DLD1 (cell line): ENCODE measurements around the gene KLHL1.

Experiments
- in situ Hi-C: cut with HindIII; loops from 2 replicates; pipeline ENCODE4 v1.10.0; 2017; ENCODE audit warnings: low sequenced_read_pairs

KLHL1 gene

DNA sequence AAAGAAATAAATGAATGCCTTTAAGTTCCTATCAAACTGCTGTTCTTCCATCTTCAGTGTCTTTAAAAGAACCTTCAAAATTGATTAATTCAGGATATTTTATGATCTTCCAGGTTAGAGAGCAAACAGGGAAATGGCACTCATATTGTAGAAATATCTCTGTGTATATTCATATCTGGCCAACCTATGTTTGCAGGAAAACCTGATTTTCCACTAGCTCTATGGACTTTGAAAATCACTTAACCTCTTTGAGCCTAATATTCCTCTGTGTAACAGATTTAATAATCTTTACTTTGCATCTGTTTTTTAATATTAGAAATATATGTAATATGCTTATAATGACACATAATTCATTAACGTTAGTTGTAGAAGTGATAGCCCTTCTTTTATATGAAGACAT lies 228.3 kb downstream of the KLHL1 start:
- in situ Hi-C loops, result no loop called here

DNA sequence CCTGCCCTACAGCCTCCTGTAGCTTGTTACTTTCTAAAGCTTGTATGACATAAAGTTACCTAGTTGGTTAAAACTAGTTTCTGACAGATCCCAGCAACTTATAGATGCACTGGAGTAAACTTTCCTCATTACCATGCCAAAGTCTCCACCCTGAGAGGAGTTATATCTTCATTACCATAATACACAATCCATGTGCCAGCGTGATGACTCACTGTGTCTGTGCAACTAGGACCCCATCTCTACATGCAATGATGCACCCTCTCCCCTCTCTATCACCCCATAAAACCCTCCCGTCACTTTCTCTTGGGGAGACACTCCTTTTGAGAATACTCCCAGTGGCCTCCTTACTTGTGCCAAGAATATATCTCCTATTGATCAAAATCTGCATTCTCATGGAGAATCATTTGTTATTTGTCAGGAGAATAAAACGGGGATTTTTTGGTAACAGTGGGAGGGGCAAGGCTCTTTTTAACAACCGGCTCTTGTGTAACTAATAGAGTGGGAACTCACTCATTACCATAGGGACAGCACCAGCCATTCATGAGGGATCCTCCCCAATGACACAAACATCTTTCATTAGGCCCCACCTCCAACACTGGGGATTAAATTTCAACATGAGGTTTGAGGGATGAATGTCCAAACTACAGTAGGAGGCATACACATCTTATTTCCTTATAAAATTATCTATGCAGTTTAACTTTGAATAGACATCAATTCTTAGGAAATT lies 235.8 kb downstream of the KLHL1 start:
- in situ Hi-C loops, result no loop called here

DNA sequence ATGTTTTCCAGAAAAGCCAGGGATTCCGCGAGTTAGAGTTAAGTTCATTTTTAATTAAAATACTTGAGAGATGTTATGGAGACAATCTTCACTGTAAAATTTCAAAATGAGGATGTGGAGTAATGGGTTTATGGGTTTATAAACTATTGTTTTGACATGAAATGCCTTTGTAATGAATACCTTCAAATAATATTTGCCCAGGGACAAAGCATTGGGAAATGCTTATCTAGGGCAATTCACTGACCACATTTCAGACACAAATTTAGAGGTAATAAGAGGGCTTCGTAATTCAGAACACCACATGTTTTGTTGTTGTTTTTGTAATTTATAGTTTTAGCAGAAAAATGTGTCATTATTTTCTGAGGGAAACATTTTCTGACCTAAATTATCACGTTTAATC lies 241.7 kb downstream of the KLHL1 start:
- in situ Hi-C loops, result no loop called here

- in situ Hi-C loops, result no loop called here
These were observed 250.9 kb downstream of the KLHL1 start for GRCh38 chr13:69857183-69857821.

GRCh38 chr13:69856331-69856730 lies 251.9 kb downstream of the KLHL1 start:
- in situ Hi-C loops, result no loop called here

GRCh38 chr13:69828527-69828926 lies 279.7 kb downstream of the KLHL1 start:
- in situ Hi-C loops, result no loop called here

DNA sequence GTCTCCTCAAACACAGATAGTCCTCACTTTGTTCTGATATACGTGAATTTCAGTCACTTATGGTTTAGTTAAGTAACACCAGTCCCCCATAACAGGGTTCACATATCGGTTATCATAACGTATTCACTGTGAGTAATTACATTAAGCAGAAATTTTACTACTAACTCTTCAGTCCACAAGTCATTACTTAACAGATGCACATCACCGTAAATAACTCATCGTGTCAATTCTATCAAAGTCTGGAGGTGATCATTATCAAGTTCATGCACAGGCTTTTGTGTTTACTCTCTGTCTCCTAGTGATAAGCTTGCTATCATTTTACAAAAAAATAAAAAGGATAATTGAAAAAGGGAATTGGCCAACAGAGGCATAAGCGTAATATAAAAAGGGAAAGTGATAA lies 288.1 kb downstream of the KLHL1 start:
- in situ Hi-C loops, result no loop called here

DNA sequence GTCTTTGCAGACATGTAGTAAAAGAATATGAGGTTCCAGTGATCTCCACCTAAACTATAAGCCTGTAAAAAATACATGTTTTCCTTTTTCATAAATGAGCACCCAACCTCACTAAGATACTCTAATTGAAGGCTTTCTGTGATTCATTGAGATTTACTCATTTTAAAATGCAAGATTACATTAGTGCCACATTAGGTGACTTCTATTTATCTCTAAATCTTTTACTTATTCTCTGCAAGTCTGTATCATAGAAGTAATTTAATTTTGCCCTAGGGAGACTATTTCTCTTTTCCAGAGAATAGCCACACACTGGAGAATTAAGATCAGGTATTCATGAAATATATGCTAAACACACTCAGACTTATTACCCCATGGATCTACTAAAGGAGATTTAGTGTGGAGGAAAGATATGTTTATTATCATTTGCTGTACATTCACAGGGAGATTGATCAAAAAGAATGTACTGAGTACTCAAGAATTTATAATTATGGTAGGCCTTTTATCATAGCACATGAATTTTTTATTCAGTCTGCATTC lies 290.9 kb downstream of the KLHL1 start:
- in situ Hi-C loops, result no loop called here

- in situ Hi-C loops, result no loop called here
These were observed 299.1 kb downstream of the KLHL1 start for GRCh38 chr13:69809152-69809551.

GRCh38 chr13:69796256-69796655 lies 312.0 kb downstream of the KLHL1 start:
- in situ Hi-C loops, result no loop called here

DNA sequence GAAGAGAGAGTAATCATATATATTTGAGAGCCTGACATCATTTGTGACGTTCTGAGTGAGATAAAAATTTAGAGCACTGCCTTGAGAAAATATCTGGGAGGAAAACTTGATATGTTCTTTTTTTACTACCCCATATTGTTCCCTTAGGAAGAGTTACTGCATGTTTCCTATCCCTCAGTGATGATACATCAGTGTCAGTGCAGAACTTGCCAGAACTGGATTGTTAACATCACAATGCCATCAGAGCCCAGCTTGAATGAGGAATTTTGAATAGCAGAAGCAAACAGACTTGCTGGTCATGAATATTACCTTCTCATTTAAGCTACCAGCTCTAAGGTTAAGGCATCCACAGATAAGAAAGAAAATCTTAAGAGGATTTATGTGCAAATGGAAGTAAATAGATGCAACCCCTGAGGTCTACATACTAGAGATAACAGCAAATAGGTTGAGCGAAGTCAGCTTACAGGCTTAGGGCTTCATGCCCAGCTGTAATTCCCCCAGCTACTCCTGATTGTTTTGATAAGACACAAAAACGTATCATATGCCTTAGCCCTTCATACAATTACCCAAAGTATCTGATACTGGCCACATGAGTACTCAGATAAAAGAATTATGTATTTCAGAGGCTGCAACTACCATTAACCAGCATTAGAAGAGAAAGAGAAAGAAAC lies 314.3 kb downstream of the KLHL1 start:
- in situ Hi-C loops, result no loop called here

GRCh38 chr13:69776937-69777336 lies 331.3 kb downstream of the KLHL1 start:
- in situ Hi-C loops, result no loop called here

- in situ Hi-C loops, result no loop called here
These were observed 338.6 kb downstream of the KLHL1 start for GRCh38 chr13:69769608-69770007.

- in situ Hi-C loops, result no loop called here
These were observed 346.7 kb downstream of the KLHL1 start for GRCh38 chr13:69761581-69761980.

- in situ Hi-C loops, result no loop called here
These were observed 353.2 kb downstream of the KLHL1 start for GRCh38 chr13:69755101-69755500.

- in situ Hi-C loops, result no loop called here
These were observed 357.0 kb downstream of the KLHL1 start for GRCh38 chr13:69751259-69751658.

GRCh38 chr13:69737129-69737935 lies 370.9 kb downstream of the KLHL1 start:
- in situ Hi-C loops, result no loop called here

DNA sequence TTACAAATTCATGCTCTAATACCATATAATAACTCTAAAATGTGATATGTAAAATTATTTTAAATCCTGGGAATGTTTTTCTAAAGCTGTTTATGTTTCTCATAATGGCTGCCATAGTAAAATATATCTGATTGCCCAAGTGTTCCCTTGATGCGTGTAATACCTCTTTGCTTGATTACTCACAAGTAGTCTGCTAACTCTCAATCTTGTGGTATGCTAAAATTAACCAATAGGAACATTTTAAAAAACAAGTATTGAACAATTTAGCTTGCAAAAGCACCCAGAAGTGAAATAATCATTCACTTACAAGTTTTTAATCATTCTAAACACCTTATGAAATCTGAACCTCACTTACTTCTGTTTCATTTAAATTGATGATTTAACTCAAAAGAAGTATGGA lies 386.6 kb downstream of the KLHL1 start:
- in situ Hi-C loops, result no loop called here

GRCh38 chr13:69720278-69720983 lies 387.8 kb downstream of the KLHL1 start:
- in situ Hi-C loops, result no loop called here

- in situ Hi-C loops, result no loop called here
These were observed 401.4 kb downstream of the KLHL1 start for GRCh38 chr13:69706807-69707206.
